Measurements from ENCODE around the gene EMC8. TPM values are rescaled to one million over a fixed set of nuclear protein-coding genes. Genes with fewer than 3 reads are reported as not detected.
A peak's percentile ranks its signal among the peaks of the same experiment; 100 is the strongest.

Gene EMC8
- total RNA-seq, 4 donors from 2014 or later = 27.9 to 40.0 (median 31.8) TPM

DNA sequence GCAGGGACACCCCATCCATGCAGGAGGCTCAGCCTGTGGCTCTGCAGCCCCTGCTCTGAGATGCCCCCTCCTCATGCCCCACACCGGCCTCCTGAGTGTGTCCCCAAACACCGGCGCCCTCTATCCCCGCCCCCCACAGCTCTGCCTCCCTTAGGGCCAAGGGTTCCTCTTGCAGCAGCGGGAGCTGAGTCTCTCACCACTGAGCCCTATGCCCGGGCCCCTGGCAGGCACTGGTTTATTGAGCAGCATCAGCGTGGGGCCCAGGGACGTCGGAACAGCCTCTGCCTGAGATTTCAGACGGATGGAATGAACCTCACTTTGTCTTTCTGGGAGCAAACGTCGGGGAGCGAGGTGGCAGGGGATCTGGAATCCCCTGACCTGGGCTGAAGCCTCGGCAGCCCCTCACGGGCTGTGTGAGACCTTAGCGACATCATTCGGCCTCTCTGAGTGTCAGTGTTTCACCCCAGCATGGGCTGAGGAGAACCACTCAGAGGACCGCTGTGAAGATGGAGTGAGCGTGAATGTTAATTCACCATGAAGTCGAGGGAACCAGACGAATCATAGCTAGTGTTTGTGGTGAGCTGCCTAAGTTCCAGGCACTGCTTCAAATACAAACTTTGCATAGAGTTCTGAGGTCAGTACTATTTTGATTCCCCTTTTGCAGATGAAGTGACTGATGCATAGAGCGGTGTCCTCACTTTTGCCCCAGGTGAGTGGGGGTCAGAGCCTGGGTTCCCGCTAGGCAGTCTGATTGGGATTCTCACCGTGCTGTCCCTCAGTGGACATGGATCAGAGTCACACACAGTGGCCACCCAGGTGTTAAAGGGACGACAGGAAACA lies 43.2 kb downstream of the EMC8 start:
- WGBS, 2 donors (ENCODE audit: low coverage in 1 of 2) = 74 to 78% methylated on average over 3 to 25 of the region's 25 CpGs
- intact Hi-C loops (cut with DNase I; ENCODE audit: low total_unique reads) (no loop called here), in situ Hi-C loops (cut with MboI; ENCODE audit: low pct_ligation_motif_present in 1 of 4, low pct_unique_long_range_greater_than_20kb in 1 of 4, low sequenced_read_pairs in 3 of 4) (no loop called here)
- H3K27ac ChIP-seq = peak overlapping the region in 2 of 4 donors; percentile 63 to 71
- peaks cover 55% of the 10 kb centered on the region for H3K27me3 ChIP-seq
- peak; percentile 28 for DNase-seq
- no peaks in the 10 kb centered on the region for H3K36me3 ChIP-seq
- no peak overlapping the region for H3K4me3 ChIP-seq
- H3K4me1 ChIP-seq = peaks cover 10 to 32% (median 14%) of the 10 kb centered on the region in 4 donors
- TF ChIP-seq POLR2A (IDR thresholded peaks at IDR 0.05) = peak; percentile 23
- peak in 1 of 3 donors; percentile 57 for TF ChIP-seq POLR2AphosphoS5 (IDR thresholded peaks at IDR 0.05)
- TF ChIP-seq EP300 (IDR thresholded peaks at IDR 0.05; ENCODE audit: low read depth) = no peak
- TF ChIP-seq, protein P1, sequence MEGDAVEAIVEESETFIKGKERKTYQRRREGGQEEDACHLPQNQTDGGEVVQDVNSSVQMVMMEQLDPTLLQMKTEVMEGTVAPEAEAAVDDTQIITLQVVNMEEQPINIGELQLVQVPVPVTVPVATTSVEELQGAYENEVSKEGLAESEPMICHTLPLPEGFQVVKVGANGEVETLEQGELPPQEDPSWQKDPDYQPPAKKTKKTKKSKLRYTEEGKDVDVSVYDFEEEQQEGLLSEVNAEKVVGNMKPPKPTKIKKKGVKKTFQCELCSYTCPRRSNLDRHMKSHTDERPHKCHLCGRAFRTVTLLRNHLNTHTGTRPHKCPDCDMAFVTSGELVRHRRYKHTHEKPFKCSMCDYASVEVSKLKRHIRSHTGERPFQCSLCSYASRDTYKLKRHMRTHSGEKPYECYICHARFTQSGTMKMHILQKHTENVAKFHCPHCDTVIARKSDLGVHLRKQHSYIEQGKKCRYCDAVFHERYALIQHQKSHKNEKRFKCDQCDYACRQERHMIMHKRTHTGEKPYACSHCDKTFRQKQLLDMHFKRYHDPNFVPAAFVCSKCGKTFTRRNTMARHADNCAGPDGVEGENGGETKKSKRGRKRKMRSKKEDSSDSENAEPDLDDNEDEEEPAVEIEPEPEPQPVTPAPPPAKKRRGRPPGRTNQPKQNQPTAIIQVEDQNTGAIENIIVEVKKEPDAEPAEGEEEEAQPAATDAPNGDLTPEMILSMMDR (IDR thresholded peaks at IDR 0.05) = no peak
- H3K9me3 ChIP-seq = no peaks in the 10 kb centered on the region

DNA sequence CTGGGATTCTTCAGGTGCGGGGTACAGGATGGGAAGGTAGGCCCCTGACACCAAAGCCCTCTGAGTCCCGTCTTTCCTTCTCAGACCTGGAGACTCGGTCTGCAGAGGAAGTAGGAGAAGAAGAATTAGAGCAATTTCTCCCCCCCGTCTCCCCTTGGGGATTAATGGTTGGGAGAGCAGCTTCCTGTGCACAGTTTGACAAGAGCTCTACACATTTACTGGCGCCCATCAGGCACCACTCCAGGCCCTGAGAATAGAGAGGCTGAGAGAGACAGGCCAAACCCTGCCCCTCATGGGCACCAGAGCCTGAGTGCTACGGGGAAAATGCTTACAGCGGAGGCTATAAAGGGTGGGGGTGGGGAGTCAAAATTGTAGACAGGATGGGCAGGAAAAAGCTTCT lies 44.9 kb downstream of the EMC8 start:
- no peak for TF ChIP-seq POLR2A (IDR thresholded peaks at IDR 0.05)
- no peak for TF ChIP-seq POLR2AphosphoS5 (IDR thresholded peaks at IDR 0.05)
- TF ChIP-seq, protein P1 (IDR thresholded peaks at IDR 0.05) = no peak
- TF ChIP-seq EP300 (IDR thresholded peaks at IDR 0.05; ENCODE audit: low read depth) = no peak
- DNase-seq = no peak
- Histone ChIP-seq H3K27ac (peak overlapping the region in 2 of 4 donors; percentile 28 to 71), H3K4me3 (no peak overlapping the region), H3K4me1 (peaks cover 21 to 47% (median 26%) of the 10 kb centered on the region in 4 donors), H3K9me3 (no peaks in the 10 kb centered on the region), H3K36me3 (no peaks in the 10 kb centered on the region), H3K27me3 (peaks cover 54% of the 10 kb centered on the region)
- intact Hi-C loops (cut with DNase I; ENCODE audit: low total_unique reads) = no loop called here
- in situ Hi-C loops (cut with MboI; ENCODE audit: low pct_ligation_motif_present in 1 of 4, low pct_unique_long_range_greater_than_20kb in 1 of 4, low sequenced_read_pairs in 3 of 4) = no loop called here
- WGBS, 2 donors (ENCODE audit: low coverage in 1 of 2) = 28 to 36% methylated on average over 4 to 7 of the region's 7 CpGs

DNA sequence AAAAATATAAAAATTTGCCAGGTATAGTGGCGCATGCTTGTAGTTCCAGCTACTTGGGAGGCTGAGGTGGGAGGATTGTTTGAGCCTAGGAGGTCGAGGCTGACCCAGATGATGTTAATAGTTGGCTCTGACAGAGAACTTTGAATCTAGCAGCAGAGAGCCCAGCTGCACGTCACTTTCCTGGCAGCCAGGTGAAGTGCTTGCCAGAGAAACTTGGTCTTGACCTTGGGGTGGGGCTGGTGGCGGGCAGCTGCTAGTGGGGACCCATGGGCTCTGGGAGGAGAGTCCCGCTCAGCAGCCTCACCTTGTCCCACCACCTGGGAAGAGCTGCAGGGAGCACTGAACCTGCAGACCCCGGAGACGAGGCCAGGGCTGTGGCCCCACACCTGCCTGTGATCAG lies 45.4 kb downstream of the EMC8 start:
- Histone ChIP-seq H3K27me3 (peaks cover 54% of the 10 kb centered on the region), H3K4me3 (no peak overlapping the region), H3K9me3 (no peaks in the 10 kb centered on the region), H3K4me1 (peaks cover 21 to 47% (median 26%) of the 10 kb centered on the region in 4 donors), H3K27ac (peak overlapping the region in 2 of 4 donors; percentile 28 to 71), H3K36me3 (no peaks in the 10 kb centered on the region)
- TF ChIP-seq POLR2AphosphoS5 (IDR thresholded peaks at IDR 0.05) (no peak), EP300 (IDR thresholded peaks at IDR 0.05; ENCODE audit: low read depth) (no peak), POLR2A (IDR thresholded peaks at IDR 0.05) (no peak)
- TF ChIP-seq, protein P1 (IDR thresholded peaks at IDR 0.05) = no peak
- in situ Hi-C loops (cut with MboI; ENCODE audit: low pct_ligation_motif_present in 1 of 4, low pct_unique_long_range_greater_than_20kb in 1 of 4, low sequenced_read_pairs in 3 of 4) = no loop called here
- intact Hi-C loops (cut with DNase I; ENCODE audit: low total_unique reads) = no loop called here
- DNase-seq = peak; percentile 36
- WGBS, 2 donors (ENCODE audit: low coverage in 1 of 2) = 60% methylated on average over 7 of the region's 7 CpGs; no CpG with 5 or more reads in 1 of the 2 donors

DNA sequence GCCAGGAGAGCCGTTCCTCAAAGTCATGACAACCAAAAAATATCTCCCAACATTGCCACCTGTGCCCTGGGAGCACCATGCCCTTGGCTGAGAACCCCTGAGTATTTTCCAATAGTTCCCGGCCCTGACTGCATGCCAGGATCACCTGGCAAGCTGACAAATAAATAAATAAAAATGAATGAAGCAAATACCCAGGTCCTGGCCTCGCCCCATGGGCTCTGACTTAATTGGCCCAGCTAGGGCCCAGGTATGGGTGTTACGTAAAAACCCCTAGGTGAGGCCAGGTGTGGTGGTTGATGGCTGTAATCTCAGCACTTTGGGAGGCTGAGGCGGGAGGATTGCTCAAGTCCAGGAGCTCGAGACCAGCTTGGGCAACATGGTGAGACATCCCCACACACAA lies 45.8 kb downstream of the EMC8 start:
- Histone ChIP-seq H3K27me3 (peaks cover 55% of the 10 kb centered on the region), H3K27ac (no peak overlapping the region), H3K4me3 (no peak overlapping the region), H3K4me1 (peaks cover 21 to 47% (median 26%) of the 10 kb centered on the region in 4 donors), H3K9me3 (no peaks in the 10 kb centered on the region), H3K36me3 (no peaks in the 10 kb centered on the region)
- DNase-seq = peak; percentile 31
- in situ Hi-C loops (cut with MboI; ENCODE audit: low pct_ligation_motif_present in 1 of 4, low pct_unique_long_range_greater_than_20kb in 1 of 4, low sequenced_read_pairs in 3 of 4) = no loop called here
- TF ChIP-seq, protein P1 (IDR thresholded peaks at IDR 0.05) = no peak
- no peak for TF ChIP-seq EP300 (IDR thresholded peaks at IDR 0.05; ENCODE audit: low read depth)
- no peak for TF ChIP-seq POLR2AphosphoS5 (IDR thresholded peaks at IDR 0.05)
- TF ChIP-seq POLR2A (IDR thresholded peaks at IDR 0.05) = no peak
- WGBS, 2 donors (ENCODE audit: low coverage in 1 of 2) = 20 to 45% methylated on average over 1 to 6 of the region's 6 CpGs
- intact Hi-C loops (cut with DNase I; ENCODE audit: low total_unique reads) = no loop called here
